ENCODE measurements around the gene IMMP2L.
"Not testable (repeated sequence)": the region's sequence is repeated elsewhere in the genome, so short reads cannot be mapped to it uniquely, and the experiment has no call there.

Gene IMMP2L

DNA sequence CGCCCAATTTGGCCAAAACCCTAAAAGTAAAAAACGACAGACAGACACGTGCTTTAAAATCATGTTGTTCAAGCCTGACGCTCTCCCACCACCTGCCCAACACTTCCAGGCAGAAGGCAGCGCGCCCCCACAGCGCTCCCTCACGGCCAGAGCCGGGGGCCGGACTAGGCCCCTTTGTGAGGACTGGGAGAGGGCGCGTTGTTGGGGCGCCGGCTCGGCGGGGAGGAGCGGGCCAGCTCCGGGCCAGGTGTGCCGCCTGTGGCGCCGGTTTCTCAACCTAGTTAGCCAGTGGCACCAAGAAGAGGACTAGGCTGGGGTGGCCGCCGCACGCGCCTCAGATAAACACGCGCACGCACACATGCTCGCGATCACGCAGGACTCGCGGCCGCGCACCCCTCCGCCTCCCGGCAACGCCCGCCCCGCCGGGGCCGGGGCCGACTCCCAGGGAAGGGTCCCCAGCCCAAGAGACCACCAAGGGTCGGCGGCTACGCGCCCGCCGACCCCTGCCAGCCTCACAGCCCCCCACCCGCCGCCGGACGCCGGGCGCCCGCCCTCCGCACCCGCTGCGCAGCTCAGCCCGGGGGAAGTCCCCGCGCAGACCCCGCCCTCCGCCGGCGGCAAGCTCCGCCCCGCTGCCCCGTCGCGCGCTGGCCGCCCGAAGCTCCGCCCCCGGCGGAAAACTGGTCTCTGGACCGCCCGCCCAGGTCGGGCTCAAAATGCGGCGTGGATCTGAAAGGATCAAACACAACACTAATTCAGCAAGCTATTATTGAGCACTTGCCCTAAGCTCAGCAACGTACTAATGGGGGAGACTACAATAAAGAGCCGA, at the start of gene IMMP2L:
TSS of gene IMMP2L (minus strand) at position 589 of the 829 bp plus-strand sequence.
- DNase-seq = peak; percentile 90

DNA sequence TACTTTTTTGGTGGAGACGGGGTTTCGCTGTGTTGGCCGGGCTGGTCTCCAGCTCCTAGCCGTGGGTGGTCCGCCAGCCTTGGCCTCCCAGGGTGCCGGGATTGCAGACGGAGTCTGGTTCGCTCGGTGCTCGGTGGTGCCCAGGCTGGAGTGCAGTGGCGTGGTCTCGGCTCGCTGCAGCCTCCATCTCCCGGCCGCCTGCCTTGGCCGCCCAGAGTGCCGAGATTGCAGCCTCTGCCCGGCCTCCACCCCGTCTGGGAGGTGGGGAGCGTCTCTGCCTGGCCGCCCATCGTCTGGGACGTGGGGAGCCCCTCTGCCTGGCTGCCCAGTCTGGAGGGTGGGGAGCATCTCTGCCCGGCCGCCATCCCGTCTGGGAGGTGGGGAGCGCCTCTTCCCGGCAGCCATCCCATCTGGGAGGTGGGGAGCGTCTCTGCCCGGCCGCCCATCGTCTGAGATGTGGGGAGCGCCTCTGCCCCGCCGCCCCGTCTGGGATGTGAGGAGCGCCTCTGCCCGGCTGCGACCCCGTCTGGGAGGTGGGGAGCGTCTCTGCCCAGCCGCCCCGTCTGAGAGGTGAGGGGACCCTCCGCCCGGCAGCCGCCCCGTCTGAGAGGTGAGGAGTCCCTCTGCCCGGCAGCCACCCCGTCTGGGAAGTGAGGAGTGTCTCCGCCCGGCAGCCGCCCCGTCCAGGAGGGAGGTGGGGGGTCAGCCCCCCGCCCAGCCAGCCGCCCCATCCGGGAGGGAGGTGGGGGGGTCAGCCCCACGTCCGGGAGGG, 47.4 kb upstream of the IMMP2L start:
- not testable (repeated sequence) for DNase-seq

DNA sequence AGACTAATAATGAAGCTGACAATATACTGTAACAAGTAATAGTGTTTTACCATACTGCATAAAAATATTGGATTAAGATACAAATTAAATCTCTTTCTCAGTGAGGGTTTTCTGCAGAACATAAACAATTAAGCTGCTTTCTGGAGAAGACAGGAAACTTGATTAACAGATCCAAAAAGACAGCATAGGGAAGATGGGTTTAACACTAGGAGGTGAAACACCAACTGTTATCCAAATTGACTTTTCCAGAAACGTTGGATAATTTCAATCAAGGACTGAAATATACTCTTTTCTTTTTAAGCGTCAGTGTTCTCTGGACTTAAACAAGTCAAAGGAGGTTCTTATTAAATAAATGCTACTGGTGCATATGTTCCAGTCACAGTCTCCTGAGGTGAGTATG, 45.3 kb upstream of the IMMP2L start:
- no peak for DNase-seq

DNA sequence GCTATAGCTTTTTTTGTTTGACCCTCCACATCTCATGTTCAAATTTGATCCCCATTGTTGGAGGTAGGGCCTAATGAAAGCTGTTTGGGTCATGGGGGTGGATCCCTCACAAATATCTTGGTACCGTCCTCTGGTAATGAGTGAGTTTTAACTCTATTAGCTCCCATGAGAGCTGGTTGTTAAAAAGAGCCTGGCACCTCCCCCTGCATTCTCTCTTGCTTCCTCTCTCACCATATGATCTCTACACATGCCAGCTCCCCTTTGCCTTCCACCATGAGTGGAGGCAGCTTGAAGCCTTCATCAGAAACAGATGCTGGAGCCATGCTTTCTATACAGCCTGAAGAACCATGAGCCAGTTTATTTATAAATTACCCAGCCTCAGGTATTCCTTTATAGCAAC, 43.0 kb upstream of the IMMP2L start:
- no peak for DNase-seq

DNA sequence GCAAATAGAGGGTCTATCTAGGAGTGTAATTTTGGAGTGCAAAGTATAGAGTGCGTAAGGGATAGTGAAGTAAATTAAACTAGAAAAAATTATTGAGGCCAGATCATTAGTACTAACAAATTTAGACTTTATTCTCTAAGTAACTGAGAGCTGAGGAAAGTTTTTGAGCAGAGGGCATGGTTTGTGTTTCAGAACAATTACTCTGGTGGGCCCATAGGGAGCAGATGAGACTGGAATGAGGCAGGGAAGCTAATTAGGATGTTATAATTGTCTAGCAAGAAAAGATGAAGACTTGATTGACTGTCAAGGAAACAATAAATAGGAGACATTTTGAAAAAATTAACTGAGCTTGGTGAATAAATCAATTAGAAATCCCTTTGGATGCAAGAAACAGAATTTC, 37.8 kb upstream of the IMMP2L start:
- no peak for DNase-seq

DNA sequence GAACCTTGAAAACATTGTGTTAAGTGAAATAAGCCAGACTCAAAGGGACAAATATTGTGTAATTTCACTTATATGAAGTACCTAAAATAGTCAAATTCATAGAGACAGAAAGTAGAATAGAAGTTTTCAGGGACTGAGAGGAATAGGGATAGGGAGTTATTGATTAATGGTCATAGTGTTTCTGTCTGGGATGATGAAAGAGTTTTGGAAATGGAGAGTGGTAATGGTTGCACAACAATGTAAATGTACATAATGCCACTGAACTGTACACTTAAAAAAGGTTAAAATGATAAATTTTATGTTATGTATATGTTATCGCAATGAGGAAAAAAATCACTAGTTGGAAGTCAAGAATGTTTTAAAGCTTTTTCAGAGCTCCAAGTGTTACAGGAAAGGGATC, 33.5 kb upstream of the IMMP2L start:
- DNase-seq = no peak

DNA sequence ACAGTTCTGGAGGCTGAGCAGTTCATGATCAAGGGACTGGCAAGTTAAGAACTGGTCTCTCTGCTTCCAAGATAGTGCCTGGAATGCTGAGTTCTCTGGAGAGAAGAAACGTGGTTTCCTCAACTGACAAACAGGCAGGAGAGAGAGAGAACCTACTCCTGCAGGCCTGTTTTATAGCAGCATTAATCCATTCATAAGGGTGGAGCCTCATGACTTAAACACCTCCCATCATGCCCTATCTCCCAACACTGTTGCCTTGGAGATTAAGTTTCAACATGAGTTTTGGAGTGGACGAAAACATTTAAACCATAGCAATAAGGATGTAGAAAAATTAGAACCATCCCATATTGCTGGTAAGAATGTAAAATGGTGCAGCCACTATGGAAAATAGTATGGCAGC, 32.3 kb upstream of the IMMP2L start:
- no peak for DNase-seq

DNA sequence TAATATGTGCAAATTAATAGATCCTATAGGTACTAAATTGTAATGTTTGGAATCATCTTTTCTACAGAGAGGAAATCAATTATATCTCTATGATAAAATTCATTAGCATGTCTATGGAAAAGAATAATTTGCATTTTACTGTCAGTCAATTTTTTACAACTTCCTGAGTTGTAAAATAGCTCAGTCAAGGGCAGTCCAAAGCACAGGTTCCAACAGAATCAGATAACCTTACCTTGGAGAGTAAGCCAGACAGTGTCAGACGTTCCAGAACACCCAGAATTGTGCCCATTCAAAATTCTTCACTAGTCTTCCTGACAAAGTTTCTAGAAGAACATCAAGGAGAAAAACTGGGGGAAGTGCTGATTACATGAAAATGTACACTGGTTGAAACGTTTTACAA, 31.1 kb upstream of the IMMP2L start:
- DNase-seq = no peak

DNA sequence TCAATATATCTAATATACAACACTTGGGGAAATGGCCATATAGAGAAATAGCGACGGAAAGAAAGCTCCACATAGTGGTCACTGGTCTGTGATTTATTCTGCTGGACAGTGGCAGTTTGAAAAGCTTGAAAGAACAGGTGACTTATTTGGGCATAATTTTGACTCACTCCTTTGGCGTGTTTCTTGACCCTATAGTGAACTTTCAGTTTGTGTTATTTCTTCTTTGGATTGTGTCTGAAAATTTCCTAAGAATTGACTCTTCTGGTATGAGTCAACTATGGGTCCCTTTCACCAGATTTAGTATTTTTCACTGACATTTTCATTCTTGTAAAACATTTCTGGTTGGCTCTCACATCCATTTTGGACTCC, 25.8 kb upstream of the IMMP2L start:
- DNase-seq = no peak

DNA sequence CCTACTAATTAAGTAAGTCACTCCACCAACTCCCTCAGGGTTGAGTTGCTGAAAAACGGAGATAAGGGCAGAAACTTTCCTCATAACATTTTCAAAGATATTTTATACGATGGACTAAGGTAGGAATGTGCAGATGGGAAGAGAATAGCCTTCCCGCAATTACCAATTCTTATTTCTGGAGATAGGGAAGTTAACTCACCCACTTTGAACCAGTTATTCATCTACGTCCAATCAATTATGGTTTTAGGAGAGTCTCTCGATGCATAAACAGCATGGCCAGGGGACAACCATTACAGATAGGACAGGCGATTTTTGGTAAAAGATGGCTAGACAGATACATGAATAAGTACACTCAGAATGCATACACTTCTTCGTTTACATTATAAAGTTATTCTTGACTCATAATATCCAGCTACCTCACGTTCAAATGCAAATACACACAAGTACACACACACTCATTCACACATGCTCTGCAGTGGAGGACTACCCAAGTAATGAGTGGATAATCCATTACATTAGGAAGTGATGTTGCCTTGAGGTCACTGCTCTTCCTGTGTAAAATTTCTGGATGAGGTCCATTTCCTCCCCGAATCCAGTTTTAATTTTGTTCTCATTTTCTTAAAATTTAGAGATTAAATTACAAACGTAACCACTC, 25.2 kb upstream of the IMMP2L start:
- no peak for DNase-seq

DNA sequence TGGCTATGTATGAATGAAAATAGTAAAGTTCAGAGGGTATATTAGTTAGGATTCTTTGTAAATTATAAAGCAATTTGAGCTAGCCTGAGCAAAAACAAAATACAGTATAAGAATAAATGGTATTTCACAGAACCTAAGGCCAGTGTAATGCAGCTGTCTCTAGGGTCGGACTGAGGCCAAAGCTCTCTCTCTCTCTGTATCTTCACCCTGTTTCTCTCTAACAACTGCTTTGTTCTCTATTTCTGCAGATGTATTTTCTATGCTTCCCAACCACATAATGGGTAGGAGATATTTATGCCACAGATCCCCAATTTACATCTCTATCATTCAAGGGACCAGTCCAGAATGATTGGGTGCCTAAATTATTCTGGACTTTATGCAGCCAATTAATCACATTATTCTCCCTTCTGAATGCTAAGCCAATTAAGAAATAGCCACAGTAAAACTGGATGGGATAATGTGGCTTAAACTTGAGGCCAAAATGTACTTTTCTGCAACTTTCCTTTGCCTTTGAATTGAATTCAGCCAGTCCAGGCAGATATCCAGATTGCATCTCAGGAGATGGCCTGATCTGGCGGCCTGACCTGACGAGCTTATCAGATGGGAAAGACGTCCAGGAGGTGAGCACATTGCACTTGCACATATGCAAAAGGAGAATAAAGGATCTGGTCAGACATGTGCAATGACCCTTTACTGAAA, 24.6 kb upstream of the IMMP2L start:
- no peak for DNase-seq

DNA sequence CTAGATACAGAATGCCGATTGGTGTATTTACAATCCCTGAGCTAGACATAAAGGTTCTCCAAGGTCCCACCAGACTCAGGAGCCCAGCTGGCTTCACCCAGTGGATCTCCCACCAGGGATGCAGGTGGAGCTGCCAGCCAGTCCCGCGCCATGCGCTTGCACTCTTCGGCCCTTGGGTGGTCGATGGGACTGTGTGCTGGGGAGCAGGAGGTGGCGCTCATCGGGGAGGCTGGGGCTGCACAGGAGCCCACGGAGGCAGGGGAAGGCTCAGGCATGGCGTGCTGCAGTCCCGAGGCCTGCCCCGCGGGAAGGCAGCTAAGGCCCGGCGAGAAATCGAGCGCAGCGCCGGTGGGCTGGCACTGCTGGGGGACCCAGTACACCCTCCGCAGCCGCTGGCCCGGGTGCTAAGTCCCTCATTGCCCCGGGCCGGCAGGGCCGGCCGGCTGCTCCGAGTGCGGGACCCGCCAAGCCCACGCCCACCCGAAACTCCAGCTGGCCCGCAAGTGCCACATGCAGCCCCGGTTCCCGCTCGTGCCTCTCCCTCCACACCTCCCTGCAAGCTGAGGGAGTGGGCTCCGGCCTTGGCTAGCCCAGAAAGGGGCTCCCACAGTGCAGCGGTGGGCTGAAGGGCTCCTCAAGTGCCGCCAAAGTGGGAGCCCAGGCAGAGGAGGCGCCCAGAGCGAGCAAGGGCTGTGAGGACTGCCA, 19.6 kb upstream of the IMMP2L start:
- not testable (repeated sequence) for DNase-seq

DNA sequence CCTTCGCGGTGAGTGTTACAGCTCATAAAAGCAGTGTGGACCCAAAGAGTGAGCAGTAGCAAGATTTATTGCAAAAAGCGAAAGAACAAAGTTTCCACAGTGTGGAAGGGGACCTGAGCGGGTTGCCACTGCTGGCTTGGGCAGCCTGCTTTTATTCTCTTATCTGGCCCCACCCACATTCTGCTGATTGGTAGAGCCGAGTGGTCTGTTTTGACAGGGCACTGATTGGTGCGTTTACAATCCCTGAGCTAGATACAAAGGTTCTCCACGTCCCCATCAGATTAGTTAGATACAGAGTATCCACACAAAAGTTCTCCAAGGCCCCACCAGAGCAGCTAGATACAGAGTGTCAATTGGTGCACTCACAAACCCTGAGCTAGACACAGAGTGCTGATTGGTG, 18.9 kb upstream of the IMMP2L start:
- DNase-seq = not testable (repeated sequence)

DNA sequence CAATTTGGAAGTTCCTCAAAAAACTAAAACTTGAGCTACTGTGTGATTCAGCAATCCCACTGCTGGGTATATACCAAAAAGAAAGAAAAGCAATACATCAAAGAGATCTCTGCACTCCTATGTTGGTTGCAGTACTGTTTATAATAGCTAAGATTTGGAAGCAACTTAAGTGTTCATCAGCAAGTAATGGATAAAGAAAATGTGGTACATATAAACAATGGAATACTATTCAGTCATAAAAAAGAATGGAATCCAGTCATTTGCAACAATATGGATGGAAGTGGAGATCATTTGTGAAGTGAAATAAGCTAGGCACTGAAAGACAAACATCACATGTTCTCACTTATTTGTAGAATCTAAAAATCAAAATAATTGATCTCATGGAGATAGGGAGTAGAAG, 16.5 kb upstream of the IMMP2L start:
- DNase-seq = no peak

DNA sequence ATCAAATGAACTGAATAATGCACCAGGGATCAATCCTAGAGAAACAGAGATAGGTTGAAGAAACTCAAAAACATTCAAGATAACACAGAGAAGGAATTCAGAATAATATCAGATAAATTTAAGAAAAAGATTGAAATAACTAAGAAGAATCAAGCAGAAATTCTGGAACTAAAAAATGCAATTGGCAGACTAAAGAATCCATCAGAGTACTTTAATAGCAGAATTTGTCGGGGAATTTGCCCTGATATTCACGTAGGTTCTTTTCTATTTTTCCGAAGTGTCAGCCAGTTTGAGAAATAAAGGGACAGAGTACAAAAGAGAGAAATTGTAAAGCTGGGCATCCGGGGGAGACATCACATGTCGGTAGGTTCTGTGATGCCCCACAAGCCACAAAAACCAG, 9.4 kb upstream of the IMMP2L start:
- no peak for DNase-seq

DNA sequence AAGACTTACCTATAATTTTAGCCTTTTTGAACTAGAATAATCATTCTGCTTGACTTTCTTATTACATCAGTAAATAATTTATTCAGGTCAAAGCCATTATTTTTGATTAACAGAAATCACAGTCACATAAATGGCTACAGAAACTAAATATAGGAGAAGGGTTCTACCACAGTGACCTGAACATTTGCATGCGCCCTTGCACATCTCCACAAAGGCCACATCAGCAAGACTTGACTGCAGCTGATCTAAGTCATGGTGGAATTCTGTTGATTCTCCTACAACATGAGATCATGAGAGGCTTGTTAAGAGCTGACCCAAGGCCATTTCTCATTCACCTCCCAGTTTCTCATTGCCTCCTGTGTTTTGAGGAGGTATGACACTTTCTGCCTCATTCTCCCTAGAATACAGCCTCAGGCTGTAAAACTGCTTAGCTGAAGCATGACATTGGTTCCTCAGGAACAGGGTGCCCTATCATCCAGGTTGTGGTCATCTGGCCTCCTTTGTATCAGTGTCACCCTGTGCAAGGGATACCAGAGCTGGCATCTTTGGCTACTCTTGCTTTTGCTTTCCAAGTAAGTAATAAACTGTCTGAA, 6.7 kb upstream of the IMMP2L start:
- DNase-seq = no peak

DNA sequence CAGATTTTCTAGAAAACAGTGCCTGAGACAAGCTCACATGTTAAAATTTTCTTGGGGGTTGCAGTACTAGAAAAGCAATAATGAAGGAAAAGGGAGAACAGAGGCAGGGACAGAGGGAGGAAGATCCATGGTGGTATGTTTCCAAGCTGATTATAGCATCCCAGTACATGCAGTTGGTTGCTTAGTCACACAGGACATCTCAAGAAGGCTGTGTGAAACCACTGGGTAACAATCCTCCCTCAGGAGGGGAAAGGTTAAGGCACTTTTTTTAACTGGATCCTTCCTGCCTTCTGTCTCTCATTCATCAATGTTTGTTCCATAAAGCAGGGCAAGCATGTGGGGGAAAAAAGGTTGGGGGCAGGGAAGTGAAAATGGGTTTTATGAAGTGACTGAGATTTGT, 6.1 kb upstream of the IMMP2L start:
- no peak for DNase-seq

DNA sequence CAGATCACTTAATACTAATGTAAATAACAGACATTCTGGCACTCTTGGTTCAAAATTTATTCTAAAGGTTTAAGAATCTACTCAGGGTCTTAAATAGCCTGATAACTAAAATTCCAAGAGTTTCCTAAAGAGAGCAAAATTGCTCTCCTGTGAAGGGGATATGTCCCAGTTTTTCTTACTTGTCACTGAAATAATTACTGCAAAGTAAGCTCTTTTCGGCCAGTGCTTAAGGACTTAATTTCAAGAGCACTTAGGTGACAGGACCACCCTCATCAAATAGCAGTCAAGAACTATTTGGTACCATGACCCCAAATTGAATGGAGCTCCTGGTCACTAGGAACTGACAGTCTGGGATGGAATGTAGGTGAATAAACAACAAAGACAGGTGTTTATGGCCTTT, 1.8 kb upstream of the IMMP2L start:
- no peak for DNase-seq

DNA sequence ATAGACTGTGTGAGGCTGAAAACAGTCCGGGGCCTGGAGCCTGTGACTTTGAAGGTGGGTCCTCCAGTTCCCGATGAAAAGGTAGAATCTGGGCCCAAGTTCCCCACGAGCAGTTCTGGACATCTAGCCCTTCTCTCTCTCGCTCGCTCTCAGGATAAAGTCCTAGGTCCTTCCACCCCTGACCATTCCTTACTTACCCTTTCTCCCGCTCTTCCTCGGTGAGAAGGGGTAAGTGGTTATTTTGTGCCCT, 713 bp downstream of the IMMP2L start:
- no peak for DNase-seq

DNA sequence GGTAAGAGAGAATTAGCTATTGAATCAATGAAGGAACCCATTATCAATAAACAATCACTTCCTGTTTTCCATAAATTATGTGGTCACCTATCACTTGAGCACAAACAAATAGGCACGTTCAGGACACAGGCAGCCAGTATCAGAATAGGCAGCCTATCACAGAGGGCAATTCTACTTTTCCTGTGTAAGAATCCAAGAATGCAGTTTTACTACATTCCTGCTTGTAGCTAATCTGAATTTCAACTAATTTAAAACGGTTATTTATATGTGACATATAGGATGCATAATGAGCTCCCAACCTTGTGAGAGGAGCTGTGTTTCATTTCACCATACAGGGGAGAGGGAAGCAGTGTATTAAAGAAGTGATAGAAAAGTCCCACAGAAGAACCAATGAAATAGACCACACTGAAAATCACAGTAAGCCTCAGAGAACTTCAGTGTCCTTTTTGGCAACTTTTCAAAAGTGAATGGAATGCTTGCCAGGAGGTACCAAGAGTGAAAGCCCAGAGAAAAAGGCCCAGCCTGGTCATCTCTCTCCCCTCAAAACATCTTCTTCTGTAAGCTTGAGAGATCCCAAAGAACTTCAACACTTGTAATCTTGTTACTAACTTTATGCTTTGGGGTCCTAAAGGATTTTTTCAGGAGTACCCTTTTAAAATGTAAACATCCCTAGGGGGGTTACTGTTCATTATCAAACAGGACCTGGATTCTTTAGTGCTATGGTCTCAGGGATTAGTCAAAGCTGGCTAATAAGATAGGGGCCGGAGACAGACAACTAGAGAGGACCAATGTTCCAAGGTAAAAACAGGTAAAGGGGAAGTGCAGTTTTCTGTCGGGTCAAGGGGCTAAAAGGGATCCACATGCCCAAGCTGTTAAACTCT, 1.3 kb downstream of the IMMP2L start:
- no peak for DNase-seq

DNA sequence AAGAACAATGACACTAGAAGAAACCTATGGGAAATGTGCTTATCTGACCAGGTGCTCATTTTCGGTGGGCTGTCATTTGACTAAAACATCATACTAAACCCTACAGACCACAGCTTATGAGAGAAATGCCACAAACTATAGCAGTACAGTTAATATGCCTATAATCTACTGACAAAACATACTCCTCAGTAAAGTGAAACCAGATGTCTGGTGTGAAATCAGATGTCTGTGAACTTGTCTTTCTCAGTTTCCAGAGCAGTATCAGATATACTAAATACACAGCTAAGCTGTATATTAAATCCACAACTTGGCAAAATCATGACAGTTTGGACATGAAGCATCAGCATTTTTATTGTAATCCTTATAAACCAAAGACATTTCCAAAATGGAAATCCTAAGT, 3.3 kb downstream of the IMMP2L start:
- peak; percentile 5 for DNase-seq

DNA sequence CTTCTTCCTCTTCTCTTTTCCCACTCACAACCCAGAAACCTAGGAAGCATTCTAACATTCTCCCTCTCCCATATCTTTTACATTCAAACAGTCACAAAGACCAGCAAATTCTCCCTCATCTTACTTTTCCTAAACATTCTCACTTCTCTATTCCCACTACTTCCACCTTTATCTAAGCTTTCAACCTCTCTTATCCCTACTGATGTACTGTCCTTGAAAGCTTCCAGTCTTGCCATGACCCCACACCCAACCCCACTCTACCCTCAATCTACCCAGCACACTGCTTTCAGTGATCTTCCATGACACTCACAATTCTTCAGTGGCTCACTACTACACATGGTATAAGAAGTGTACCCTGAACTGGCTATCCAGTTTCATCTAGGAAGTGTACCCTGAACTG, 5.3 kb downstream of the IMMP2L start:
- no peak for DNase-seq

Data from activated CD4-positive, alpha-beta T cell treated with anti-CD3 and anti-CD28 coated beads, Interleukin-2, amount 50 U/mL, for 16 hours (primary cell).